HG02678 (cell line): ENCODE data around the gene SRP54.
"Not testable (repeated sequence)": the region's sequence is repeated elsewhere in the genome, so short reads cannot be mapped to it uniquely, and the experiment has no call there.

ENCODE experiments used
- ATAC-seq: cut with Tn5 transposase; IDR thresholded peaks from one replicate; pipeline ENCODE4 v1.9.1; 2021; ENCODE audit warnings: mild to moderate bottlenecking, moderate library complexity; ENCODE audit not compliant: unreplicated experiment

Gene SRP54

DNA sequence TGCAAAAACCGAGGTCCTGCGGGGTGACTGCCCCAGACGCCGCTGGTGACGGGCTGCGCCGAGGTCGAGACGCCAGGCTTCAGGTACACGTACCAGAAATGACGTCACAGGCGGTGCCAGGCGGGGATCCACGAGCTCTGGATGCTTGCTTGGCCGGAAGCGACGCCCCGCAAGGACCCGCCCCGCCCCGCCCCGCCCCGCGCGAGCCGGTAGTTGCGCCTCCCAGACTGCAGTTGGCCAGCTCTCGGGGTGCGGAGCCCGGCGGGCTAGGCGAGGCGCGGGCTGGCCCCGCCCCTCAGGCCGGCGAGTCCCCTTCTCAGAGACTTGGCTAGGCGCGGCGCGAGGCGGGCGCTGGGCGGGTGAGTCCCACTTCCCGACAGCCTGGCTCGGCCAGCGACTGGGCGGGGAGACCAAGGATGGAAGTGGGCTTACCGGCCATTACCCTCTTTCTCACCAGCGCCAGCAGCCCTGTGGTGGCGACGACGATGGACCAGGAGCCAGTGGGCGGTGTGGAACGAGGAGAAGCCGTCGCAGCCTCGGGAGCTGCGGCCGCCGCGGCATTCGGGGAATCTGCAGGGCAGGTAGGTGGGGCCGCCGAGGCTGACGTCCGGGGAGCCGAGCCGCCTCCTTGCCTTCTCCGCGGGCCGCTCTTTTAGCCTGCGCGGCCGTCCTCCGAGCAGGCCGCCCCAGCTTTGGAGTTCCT, 63.4 kb downstream of the SRP54 start, which contains the start of gene FAM177A1:
Gene FAM177A1, plus strand, starts transcription at position 225 of the 703 bp plus-strand sequence. Its CDS starts 192 bp downstream, at position 417.
- ATAC-seq: peak; percentile 93

DNA sequence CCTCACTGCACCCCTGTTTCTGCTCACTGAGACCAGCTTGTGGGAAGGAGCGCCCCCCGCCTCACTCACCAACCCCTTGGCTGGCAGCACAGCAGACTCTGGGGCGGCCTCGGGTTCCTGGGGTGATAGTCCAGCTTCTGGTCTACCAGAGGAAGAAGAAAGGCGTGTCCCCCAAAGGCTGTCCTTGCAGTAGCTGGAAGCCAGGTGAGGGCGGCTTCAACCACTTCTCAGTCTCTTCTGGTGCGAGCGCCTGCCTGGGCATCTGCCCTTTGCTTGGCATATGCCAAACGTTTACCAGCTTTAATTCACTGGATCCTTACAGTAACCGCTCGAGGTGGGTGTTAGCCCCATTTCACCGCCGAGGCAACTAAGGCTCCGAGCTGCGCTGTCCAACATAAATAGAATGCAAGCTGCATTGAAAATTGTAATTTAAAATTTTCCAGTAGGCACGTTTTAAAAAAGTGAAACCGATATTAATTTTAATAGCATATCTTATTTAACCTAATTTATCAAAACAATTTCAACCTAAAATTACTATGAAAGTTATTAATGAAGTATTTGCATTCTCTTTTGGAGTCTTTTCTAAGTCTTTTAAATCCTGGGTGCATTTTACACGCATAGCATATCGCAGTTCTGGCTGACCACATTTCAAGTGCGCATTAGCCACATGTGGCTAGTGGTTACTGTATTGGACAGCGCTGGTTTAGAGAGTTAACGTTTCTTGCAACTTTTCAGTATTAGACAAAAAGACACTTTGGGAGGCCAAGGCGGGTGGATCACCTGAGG, 64.2 kb downstream of the SRP54 start:
- ATAC-seq: peak; percentile 19

DNA sequence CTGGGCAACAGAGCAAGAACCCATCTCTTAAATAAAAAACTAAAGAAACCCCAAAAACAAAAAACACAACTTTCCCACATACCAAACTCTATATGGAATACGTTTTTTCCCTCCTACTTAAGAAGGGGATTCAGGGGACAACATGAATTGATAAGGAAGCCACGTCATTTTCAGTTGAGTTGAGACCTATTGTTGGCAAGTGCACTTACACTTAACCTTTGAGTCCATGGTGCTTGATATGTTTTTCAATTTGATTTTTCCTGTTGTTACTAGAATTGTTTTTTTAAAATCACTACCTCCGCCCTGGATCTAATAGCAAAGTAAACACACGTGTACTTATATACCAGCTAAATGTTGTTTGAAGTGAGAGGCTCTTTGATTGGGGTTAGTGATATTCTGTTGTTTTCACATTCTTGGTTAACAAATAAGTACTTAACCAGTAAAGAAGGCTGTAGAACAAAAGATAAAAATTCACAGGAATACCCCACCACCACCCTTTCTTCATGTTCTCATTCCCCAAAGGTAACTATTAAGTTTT, 65.3 kb downstream of the SRP54 start:
- ATAC-seq: no peak

GRCh38 chr14:35050652-35051051, 67.9 kb downstream of the SRP54 start:
- no peak for ATAC-seq

- ATAC-seq: no peak
Observed at GRCh38 chr14:35051796-35052195, 69.0 kb downstream of the SRP54 start.

DNA sequence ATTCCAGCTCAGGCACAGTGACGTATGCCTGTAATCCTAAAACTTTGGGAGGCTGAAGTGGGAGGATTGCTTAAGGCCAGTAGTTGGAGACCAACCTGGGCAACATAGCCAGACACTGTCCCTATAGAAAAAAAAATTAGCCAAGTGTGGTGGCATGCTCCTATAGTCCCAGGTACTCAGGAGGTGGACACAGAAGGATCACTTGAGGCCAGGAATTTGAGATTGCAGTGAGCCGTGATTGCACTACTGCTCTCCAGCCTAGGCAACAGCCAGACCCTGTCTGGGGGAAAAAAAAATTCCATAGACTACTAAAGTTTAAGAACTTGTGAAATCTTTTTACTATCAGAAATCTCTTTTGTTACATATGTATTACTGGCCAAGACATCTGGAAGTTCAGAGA, 69.8 kb downstream of the SRP54 start:
- no peak for ATAC-seq

DNA sequence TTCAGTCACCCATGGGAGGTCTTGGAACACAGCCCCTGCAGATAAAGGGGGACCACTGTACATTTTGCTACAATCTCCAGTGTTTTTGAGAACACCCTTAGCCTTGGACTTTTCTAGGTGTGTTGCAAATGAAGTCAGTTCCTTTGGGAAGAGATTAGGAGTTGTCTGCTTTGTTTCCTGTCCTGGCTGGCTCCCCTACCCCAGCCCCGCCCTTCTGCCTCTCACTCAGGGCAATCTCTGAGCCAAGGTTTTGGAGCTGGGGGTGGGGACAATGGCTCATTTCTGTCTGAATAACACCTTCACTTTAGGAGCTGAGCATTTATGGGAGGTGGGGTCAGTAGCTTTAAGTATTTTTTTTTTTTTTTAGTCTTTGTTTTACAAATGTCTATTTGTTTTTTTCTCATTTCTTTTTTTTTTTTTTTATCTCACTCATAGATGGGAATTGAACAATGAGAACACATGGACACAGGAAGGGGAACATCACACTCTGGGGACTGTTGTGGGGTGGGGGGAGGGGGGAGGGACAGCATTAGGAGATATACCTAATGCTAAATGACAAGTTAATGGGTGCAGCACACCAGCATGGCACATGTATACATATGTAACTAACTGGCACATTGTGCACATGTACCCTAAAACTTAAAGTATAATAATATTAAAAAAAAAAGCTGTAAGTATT, 78.5 kb downstream of the SRP54 start:
- not testable (repeated sequence) for ATAC-seq

- ATAC-seq: not testable (repeated sequence)
Observed at GRCh38 chr14:35065731-35066130, 82.9 kb downstream of the SRP54 start.

DNA sequence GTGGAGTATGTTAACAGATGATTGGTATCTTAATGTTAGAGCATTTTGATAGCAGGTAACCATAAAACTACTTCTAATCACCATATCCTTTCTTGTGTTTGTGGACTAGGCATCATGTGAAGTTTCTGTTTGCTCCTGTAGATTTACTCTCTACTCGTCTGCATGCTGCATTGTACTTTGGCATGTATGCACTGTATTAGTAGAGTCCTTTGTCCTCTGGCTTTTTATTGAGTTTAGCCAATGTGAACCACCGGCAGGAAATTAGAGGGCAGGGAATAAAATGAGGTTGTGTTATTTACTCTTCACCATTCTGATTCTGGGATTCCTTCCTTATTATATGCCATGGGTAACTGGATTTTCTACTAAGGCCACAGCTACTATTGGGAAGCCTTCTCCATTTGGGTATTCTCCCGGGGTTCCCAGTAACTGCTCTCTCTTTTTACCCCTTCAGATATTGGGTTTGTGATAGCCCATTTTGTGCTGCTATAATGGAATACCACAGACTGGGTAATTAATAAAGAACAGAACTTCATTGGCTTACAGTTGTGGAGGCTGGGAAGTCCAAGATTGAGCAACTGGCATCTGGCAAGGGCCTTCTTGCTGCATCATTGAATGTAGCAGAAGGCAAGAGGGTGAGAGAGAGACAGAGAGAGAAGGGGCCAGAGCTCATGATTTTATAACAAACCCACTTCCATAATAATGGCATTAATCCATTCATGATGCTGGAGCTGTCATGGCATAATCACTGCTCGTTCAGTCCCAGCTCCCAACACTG, 85.6 kb downstream of the SRP54 start:
- ATAC-seq: no peak

DNA sequence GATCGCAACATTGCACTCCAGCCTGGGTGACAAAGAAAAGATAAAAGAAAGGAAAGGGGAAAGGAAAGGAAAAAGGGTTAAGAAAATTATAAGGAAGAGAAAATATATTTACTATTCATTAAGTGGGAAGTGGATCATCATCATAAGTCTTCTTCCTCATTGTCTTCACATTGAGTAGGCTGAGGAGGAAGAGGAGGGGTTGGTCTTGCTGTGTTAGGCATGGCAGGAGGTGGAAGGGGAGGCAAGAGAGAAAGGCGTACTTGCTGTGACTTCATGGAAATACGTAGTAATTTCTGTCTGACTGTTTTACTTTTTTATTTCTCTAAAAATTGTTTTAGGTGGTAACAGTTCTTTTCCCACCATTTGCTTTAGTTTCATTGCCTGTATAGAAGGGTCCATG, 89.4 kb downstream of the SRP54 start:
- no peak for ATAC-seq

DNA sequence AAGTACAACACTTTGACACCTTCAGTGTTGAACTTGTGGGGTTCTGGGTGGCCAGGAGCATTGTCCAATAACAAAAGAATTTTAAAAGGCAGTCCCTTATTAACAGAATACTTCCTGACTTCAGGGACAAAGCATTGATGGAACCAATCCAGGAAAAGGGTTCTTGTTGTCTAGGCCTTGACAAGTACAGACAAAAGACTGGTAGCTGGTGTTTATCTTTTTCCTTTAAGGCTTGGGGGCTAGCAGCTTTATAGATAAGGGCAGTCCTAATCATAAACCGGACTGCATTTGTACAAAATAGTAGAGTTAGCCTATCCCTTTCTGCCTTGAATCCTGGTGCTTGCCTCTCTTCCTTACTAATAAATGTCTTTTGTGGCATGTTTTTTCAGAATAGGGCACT, 90.7 kb downstream of the SRP54 start:
- no peak for ATAC-seq

DNA sequence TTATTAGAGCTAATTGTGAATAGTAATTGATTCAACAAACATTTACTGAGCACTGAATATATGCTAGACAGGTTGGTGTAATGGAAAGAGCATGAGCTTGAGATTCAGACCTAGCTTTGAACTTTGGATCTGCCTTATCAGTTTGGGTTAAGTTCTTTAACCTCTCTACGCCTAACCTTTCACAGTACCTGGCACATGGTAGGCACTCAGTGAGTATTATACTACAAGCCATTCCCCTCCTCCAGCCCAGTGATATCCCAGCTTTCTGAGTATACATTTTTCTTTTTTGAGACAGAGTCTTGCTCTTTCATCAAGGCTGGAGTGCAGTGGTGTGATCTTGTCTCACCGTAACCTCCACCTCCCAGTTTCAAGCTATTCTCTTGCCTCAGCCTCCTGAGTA, 95.3 kb downstream of the SRP54 start:
- no peak for ATAC-seq
